Measurements from ENCODE around the gene KCNMB1.

KCNMB1 gene

GRCh38 chr5:170365011-170365410, 24.2 kb downstream of the KCNMB1 start:
- Histone ChIP-seq H3K4me1 (ENCODE audit: control insufficient read depth in 2 of 2, insufficient read depth in 2 of 2, low read length in 2 of 2) (peaks cover 0 to 2% of the 10 kb centered on the region in 2 donors), H3K9me3 (ENCODE audit: control insufficient read depth in 2 of 2, low read length in 2 of 2) (no peaks in the 10 kb centered on the region), H3K27me3 (ENCODE audit: control insufficient read depth in 2 of 2, insufficient read depth in 2 of 2, low read length in 2 of 2) (no peaks in the 10 kb centered on the region), H3K27ac (ENCODE audit: low read depth in 2 of 2, low read length in 2 of 2) (no peak overlapping the region), H3K4me3 (ENCODE audit: low read length in 2 of 2) (no peak overlapping the region), H3K36me3 (ENCODE audit: control insufficient read depth in 2 of 2, insufficient read depth in 2 of 2, low read length in 2 of 2) (no peaks in the 10 kb centered on the region), H3K9ac (ENCODE audit: low read depth in 1 of 2, low read length in 2 of 2) (no peak overlapping the region)

- Histone ChIP-seq H3K4me1 (ENCODE audit: control insufficient read depth in 2 of 2, insufficient read depth in 2 of 2, low read length in 2 of 2) (peaks cover 0 to 2% of the 10 kb centered on the region in 2 donors), H3K4me3 (ENCODE audit: low read length in 2 of 2) (no peak overlapping the region), H3K9me3 (ENCODE audit: control insufficient read depth in 2 of 2, low read length in 2 of 2) (no peaks in the 10 kb centered on the region), H3K9ac (ENCODE audit: low read depth in 1 of 2, low read length in 2 of 2) (no peak overlapping the region), H3K36me3 (ENCODE audit: control insufficient read depth in 2 of 2, insufficient read depth in 2 of 2, low read length in 2 of 2) (no peaks in the 10 kb centered on the region), H3K27ac (ENCODE audit: low read depth in 2 of 2, low read length in 2 of 2) (no peak overlapping the region), H3K27me3 (ENCODE audit: control insufficient read depth in 2 of 2, insufficient read depth in 2 of 2, low read length in 2 of 2) (no peaks in the 10 kb centered on the region)
Measured at GRCh38 chr5:170363671-170364070, 25.5 kb downstream of the KCNMB1 start.

- Histone ChIP-seq H3K27me3 (ENCODE audit: control insufficient read depth in 2 of 2, insufficient read depth in 2 of 2, low read length in 2 of 2) (no peaks in the 10 kb centered on the region), H3K27ac (ENCODE audit: low read depth in 2 of 2, low read length in 2 of 2) (peak overlapping the region; percentile 16), H3K4me3 (ENCODE audit: low read length in 2 of 2) (no peak overlapping the region), H3K4me1 (ENCODE audit: control insufficient read depth in 2 of 2, insufficient read depth in 2 of 2, low read length in 2 of 2) (peaks cover 0 to 2% of the 10 kb centered on the region in 2 donors), H3K9ac (ENCODE audit: low read depth in 1 of 2, low read length in 2 of 2) (no peak overlapping the region), H3K9me3 (ENCODE audit: control insufficient read depth in 2 of 2, low read length in 2 of 2) (no peaks in the 10 kb centered on the region), H3K36me3 (ENCODE audit: control insufficient read depth in 2 of 2, insufficient read depth in 2 of 2, low read length in 2 of 2) (no peaks in the 10 kb centered on the region)
Measured at GRCh38 chr5:170362656-170363055, 26.5 kb downstream of the KCNMB1 start.

- H3K36me3 ChIP-seq (ENCODE audit: control insufficient read depth in 2 of 2, insufficient read depth in 2 of 2, low read length in 2 of 2), result no peaks in the 10 kb centered on the region
- no peaks in the 10 kb centered on the region for H3K9me3 ChIP-seq (ENCODE audit: control insufficient read depth in 2 of 2, low read length in 2 of 2)
- no peak overlapping the region for H3K4me3 ChIP-seq (ENCODE audit: low read length in 2 of 2)
- H3K4me1 ChIP-seq (ENCODE audit: control insufficient read depth in 2 of 2, insufficient read depth in 2 of 2, low read length in 2 of 2), result peaks cover 0 to 2% of the 10 kb centered on the region in 2 donors
- no peak overlapping the region for H3K9ac ChIP-seq (ENCODE audit: low read depth in 1 of 2, low read length in 2 of 2)
- peak overlapping the region; percentile 16 to 50 for H3K27ac ChIP-seq (ENCODE audit: low read depth in 2 of 2, low read length in 2 of 2)
- no peaks in the 10 kb centered on the region for H3K27me3 ChIP-seq (ENCODE audit: control insufficient read depth in 2 of 2, insufficient read depth in 2 of 2, low read length in 2 of 2)
Measured at GRCh38 chr5:170362102-170362501, 27.1 kb downstream of the KCNMB1 start.

- Histone ChIP-seq H3K27ac (ENCODE audit: low read depth in 2 of 2, low read length in 2 of 2) (peak overlapping the region; percentile 17 to 50), H3K9me3 (ENCODE audit: control insufficient read depth in 2 of 2, low read length in 2 of 2) (no peaks in the 10 kb centered on the region), H3K4me1 (ENCODE audit: control insufficient read depth in 2 of 2, insufficient read depth in 2 of 2, low read length in 2 of 2) (peaks cover 0 to 2% of the 10 kb centered on the region in 2 donors), H3K36me3 (ENCODE audit: control insufficient read depth in 2 of 2, insufficient read depth in 2 of 2, low read length in 2 of 2) (no peaks in the 10 kb centered on the region), H3K27me3 (ENCODE audit: control insufficient read depth in 2 of 2, insufficient read depth in 2 of 2, low read length in 2 of 2) (no peaks in the 10 kb centered on the region), H3K4me3 (ENCODE audit: low read length in 2 of 2) (no peak overlapping the region), H3K9ac (ENCODE audit: low read depth in 1 of 2, low read length in 2 of 2) (no peak overlapping the region)
Measured at GRCh38 chr5:170361616-170362015, 27.6 kb downstream of the KCNMB1 start.

GRCh38 chr5:170361116-170361515, 28.1 kb downstream of the KCNMB1 start:
- peaks cover 0 to 2% of the 10 kb centered on the region in 2 donors for H3K4me1 ChIP-seq (ENCODE audit: control insufficient read depth in 2 of 2, insufficient read depth in 2 of 2, low read length in 2 of 2)
- peak overlapping the region; percentile 17 to 50 for H3K27ac ChIP-seq (ENCODE audit: low read depth in 2 of 2, low read length in 2 of 2)

GRCh38 chr5:170360709-170361108, 28.5 kb downstream of the KCNMB1 start:
- peaks cover 0 to 2% of the 10 kb centered on the region in 2 donors for H3K4me1 ChIP-seq (ENCODE audit: control insufficient read depth in 2 of 2, insufficient read depth in 2 of 2, low read length in 2 of 2)
- no peak overlapping the region for H3K4me3 ChIP-seq (ENCODE audit: low read length in 2 of 2)
- no peaks in the 10 kb centered on the region for H3K9me3 ChIP-seq (ENCODE audit: control insufficient read depth in 2 of 2, low read length in 2 of 2)
- H3K27ac ChIP-seq (ENCODE audit: low read depth in 2 of 2, low read length in 2 of 2), result peak overlapping the region; percentile 4 to 50
- H3K9ac ChIP-seq (ENCODE audit: low read depth in 1 of 2, low read length in 2 of 2), result no peak overlapping the region
- no peaks in the 10 kb centered on the region for H3K36me3 ChIP-seq (ENCODE audit: control insufficient read depth in 2 of 2, insufficient read depth in 2 of 2, low read length in 2 of 2)
- no peaks in the 10 kb centered on the region for H3K27me3 ChIP-seq (ENCODE audit: control insufficient read depth in 2 of 2, insufficient read depth in 2 of 2, low read length in 2 of 2)

More at GRCh38 chr5:170361116-170361515, 28.1 kb downstream of the KCNMB1 start:
- Histone ChIP-seq H3K9me3 (ENCODE audit: control insufficient read depth in 2 of 2, low read length in 2 of 2) (no peaks in the 10 kb centered on the region), H3K9ac (ENCODE audit: low read depth in 1 of 2, low read length in 2 of 2) (no peak overlapping the region), H3K27me3 (ENCODE audit: control insufficient read depth in 2 of 2, insufficient read depth in 2 of 2, low read length in 2 of 2) (no peaks in the 10 kb centered on the region), H3K36me3 (ENCODE audit: control insufficient read depth in 2 of 2, insufficient read depth in 2 of 2, low read length in 2 of 2) (no peaks in the 10 kb centered on the region), H3K4me3 (ENCODE audit: low read length in 2 of 2) (no peak overlapping the region)

- peaks cover 0 to 2% of the 10 kb centered on the region in 2 donors for H3K4me1 ChIP-seq (ENCODE audit: control insufficient read depth in 2 of 2, insufficient read depth in 2 of 2, low read length in 2 of 2)
- H3K9me3 ChIP-seq (ENCODE audit: control insufficient read depth in 2 of 2, low read length in 2 of 2), result no peaks in the 10 kb centered on the region
- no peaks in the 10 kb centered on the region for H3K27me3 ChIP-seq (ENCODE audit: control insufficient read depth in 2 of 2, insufficient read depth in 2 of 2, low read length in 2 of 2)
- H3K4me3 ChIP-seq (ENCODE audit: low read length in 2 of 2), result no peak overlapping the region
- no peak overlapping the region for H3K9ac ChIP-seq (ENCODE audit: low read depth in 1 of 2, low read length in 2 of 2)
- H3K36me3 ChIP-seq (ENCODE audit: control insufficient read depth in 2 of 2, insufficient read depth in 2 of 2, low read length in 2 of 2), result no peaks in the 10 kb centered on the region
- H3K27ac ChIP-seq (ENCODE audit: low read depth in 2 of 2, low read length in 2 of 2), result peak overlapping the region in 1 of 2 donors; percentile 56
Measured at GRCh38 chr5:170357955-170358444, 31.2 kb downstream of the KCNMB1 start.

GRCh38 chr5:170355601-170356098, 33.5 kb downstream of the KCNMB1 start:
- Histone ChIP-seq H3K9me3 (ENCODE audit: control insufficient read depth in 2 of 2, low read length in 2 of 2) (no peaks in the 10 kb centered on the region), H3K9ac (ENCODE audit: low read depth in 1 of 2, low read length in 2 of 2) (no peak overlapping the region), H3K27ac (ENCODE audit: low read depth in 2 of 2, low read length in 2 of 2) (no peak overlapping the region), H3K4me3 (ENCODE audit: low read length in 2 of 2) (no peak overlapping the region), H3K4me1 (ENCODE audit: control insufficient read depth in 2 of 2, insufficient read depth in 2 of 2, low read length in 2 of 2) (no peaks in the 10 kb centered on the region), H3K36me3 (ENCODE audit: control insufficient read depth in 2 of 2, insufficient read depth in 2 of 2, low read length in 2 of 2) (no peaks in the 10 kb centered on the region), H3K27me3 (ENCODE audit: control insufficient read depth in 2 of 2, insufficient read depth in 2 of 2, low read length in 2 of 2) (no peaks in the 10 kb centered on the region)

- Histone ChIP-seq H3K4me1 (ENCODE audit: control insufficient read depth in 2 of 2, insufficient read depth in 2 of 2, low read length in 2 of 2) (no peaks in the 10 kb centered on the region), H3K4me3 (ENCODE audit: low read length in 2 of 2) (no peak overlapping the region), H3K36me3 (ENCODE audit: control insufficient read depth in 2 of 2, insufficient read depth in 2 of 2, low read length in 2 of 2) (no peaks in the 10 kb centered on the region), H3K27ac (ENCODE audit: low read depth in 2 of 2, low read length in 2 of 2) (no peak overlapping the region), H3K9me3 (ENCODE audit: control insufficient read depth in 2 of 2, low read length in 2 of 2) (no peaks in the 10 kb centered on the region), H3K27me3 (ENCODE audit: control insufficient read depth in 2 of 2, insufficient read depth in 2 of 2, low read length in 2 of 2) (no peaks in the 10 kb centered on the region), H3K9ac (ENCODE audit: low read depth in 1 of 2, low read length in 2 of 2) (no peak overlapping the region)
Measured at GRCh38 chr5:170353961-170354360, 35.2 kb downstream of the KCNMB1 start.
